HUES6 (cell line): ENCODE data around the gene ESRRA.

Experiments used
- H3K27ac ChIP-seq: 2 replicates; pipeline ENCODE4 v1.7.0; 2013; ENCODE audit warnings: low read depth, mild to moderate bottlenecking, low read length, inconsistent platforms
- H3K27me3 ChIP-seq: 2 replicates; pipeline ENCODE4 v1.6.1; 2013; ENCODE audit warnings: low read length; ENCODE audit not compliant: control insufficient read depth, insufficient read depth
- H3K36me3 ChIP-seq: 2 replicates; pipeline ENCODE4 v1.6.1; 2013; ENCODE audit warnings: low read length; ENCODE audit not compliant: control insufficient read depth, insufficient read depth
- H3K4me1 ChIP-seq: 2 replicates; pipeline ENCODE4 v1.6.1; 2013; ENCODE audit warnings: low read length; ENCODE audit not compliant: control insufficient read depth, insufficient read depth
- H3K4me3 ChIP-seq: 2 replicates; pipeline ENCODE4 v1.5.1; 2013; ENCODE audit warnings: low read depth, low read length
- H3K9ac ChIP-seq: one replicate; pipeline ENCODE4 v1.6.1; 2013; ENCODE audit warnings: mild to moderate bottlenecking, low read length
- H3K9me3 ChIP-seq: 2 replicates; pipeline ENCODE4 v1.6.1; 2013; ENCODE audit warnings: low read depth, low read length; ENCODE audit not compliant: control insufficient read depth, insufficient read depth

Gene ESRRA

DNA sequence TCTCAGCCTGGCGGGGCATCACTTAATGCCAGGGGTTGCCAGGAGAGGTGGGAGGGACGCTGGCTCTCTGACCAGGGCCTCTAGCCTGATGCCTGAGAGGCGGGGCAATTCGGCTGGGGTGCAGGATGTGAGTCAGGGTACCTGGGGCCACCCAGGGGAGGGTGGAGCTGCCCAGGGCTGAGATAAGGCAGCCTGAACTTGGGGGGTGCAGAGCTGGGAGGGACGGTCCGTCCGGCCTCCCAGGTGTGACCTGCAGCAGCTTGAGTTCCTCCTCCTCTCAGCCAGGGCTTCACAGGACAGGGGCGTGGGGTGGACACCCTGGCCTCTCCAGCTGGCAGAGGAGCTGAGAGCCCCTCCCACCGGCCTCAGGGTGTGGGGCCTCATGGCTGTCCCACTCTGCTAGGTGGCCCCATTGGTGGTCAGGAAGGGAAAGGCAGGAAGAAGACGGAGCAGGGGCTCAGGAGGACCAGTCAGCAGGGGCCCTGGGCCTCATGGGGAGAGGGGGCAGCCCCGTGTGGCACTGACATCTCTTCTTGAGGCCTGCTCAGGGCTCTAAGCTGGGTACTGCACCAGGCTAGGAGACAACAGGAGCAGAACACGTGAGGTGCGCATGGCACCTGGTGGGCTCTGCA, 52.7 kb downstream of the ESRRA start:
- no peak overlapping the region for H3K27ac ChIP-seq
- H3K9me3 ChIP-seq, result no peaks in the 10 kb centered on the region
- peak overlapping the region; percentile 18 for H3K9ac ChIP-seq
- H3K36me3 ChIP-seq, result peaks cover 26% of the 10 kb centered on the region
- no peaks in the 10 kb centered on the region for H3K27me3 ChIP-seq
- peaks cover 38% of the 10 kb centered on the region for H3K4me1 ChIP-seq
- peak overlapping the region; percentile 79 for H3K4me3 ChIP-seq

DNA sequence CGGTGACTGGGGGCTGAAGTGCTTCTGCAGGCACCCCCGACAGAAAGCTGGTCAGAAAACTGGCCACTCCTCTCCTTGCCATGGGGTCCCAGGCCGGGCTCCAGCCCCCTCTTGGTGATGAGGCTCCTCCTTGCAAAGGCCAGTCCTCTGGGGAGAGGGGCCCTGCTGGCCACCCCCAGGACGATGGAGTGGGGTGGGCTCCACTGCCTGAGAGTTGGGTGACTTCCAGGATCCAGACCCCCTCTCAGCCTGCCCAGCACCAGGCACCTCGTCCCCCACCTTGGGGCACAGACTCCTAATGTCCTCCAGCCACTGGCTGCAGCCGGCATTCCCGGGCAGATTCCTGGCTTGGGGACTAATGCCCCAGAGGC, 53.2 kb downstream of the ESRRA start:
- H3K36me3 ChIP-seq, result peaks cover 31% of the 10 kb centered on the region
- no peaks in the 10 kb centered on the region for H3K27me3 ChIP-seq
- peak overlapping the region; percentile 34; the same call in 1 of the 2 replicates for H3K27ac ChIP-seq
- H3K4me1 ChIP-seq, result peaks cover 38% of the 10 kb centered on the region
- peak overlapping the region; percentile 18 for H3K9ac ChIP-seq
- H3K9me3 ChIP-seq, result no peaks in the 10 kb centered on the region
- peak overlapping the region; percentile 79 for H3K4me3 ChIP-seq

- Histone ChIP-seq H3K4me1 (peaks cover 38% of the 10 kb centered on the region), H3K27me3 (no peaks in the 10 kb centered on the region), H3K36me3 (peaks cover 37% of the 10 kb centered on the region), H3K27ac (peak within 1 kb of the TSS; percentile 34; the same call in 1 of the 2 replicates), H3K9ac (peak within 1 kb of the TSS; percentile 85), H3K9me3 (no peaks in the 10 kb centered on the region), H3K4me3 (peak within 1 kb of the TSS; percentile 79)
Measured at GRCh38 chr11:64358907-64359711, 53.8 kb downstream of the ESRRA start, which contains the start of gene RPS6KA4. TSS of gene RPS6KA4 (plus strand) at chr11:64359162. CDS start at chr11:64359236, 74 bp downstream.

DNA sequence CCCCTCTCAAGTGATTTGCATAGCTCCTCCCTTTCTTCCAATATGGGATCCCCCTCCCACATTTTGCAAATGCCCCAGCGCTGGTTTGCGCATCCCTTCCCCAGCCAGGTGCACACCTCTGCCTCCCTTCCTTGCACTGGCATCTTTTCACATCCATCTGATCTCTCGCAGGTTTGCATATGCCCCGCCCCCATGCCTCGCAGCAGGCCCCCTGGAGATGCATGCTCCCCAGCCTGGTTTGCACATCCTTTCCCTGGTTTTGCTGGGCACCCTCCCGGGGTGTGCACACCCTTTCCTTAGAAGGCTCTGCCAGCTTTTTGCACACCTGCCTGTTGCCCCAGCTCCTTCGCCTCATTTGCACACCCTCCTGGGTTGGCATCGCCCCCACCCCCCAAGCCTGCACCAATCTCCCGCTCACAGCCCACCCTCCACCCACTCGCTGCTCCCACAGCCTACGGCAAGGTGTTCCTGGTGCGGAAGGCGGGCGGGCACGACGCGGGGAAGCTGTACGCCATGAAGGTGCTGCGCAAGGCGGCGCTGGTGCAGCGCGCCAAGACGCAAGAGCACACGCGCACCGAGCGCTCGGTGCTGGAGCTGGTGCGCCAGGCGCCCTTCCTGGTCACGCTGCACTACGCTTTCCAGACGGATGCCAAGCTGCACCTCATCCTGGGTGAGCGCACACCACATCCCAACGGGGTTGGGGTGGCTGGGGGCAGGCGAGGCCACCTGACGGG, 54.6 kb downstream of the ESRRA start:
- H3K27ac ChIP-seq, result no peak overlapping the region
- H3K4me3 ChIP-seq, result peak overlapping the region; percentile 79
- H3K9me3 ChIP-seq, result no peaks in the 10 kb centered on the region
- no peaks in the 10 kb centered on the region for H3K27me3 ChIP-seq
- H3K4me1 ChIP-seq, result peaks cover 38% of the 10 kb centered on the region
- H3K36me3 ChIP-seq, result peaks cover 42% of the 10 kb centered on the region
- H3K9ac ChIP-seq, result no peak overlapping the region

DNA sequence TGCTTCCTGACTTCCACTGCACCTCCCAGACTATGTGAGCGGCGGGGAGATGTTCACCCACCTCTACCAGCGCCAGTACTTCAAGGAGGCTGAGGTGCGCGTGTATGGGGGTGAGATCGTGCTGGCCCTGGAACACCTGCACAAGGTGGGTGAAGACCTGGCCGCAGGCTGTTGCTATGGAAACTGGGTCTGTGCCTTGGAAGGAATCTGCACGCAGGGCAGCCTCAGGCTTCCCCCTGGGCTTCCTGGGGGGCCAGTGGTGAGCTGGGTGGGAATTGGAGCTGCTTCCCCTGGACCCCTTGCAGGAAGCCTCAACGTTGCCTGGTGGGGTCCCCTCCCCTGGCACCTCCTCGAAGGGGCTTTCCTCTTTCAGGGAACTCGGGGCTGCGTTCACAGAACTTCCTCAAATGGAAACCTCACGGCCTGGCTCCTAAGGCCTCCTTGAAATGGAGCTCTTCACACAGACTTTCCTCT, 55.2 kb downstream of the ESRRA start:
- Histone ChIP-seq H3K27ac (no peak overlapping the region), H3K9me3 (no peaks in the 10 kb centered on the region), H3K36me3 (peaks cover 48% of the 10 kb centered on the region), H3K9ac (no peak overlapping the region), H3K4me3 (peak overlapping the region; percentile 79), H3K4me1 (peaks cover 34% of the 10 kb centered on the region), H3K27me3 (no peaks in the 10 kb centered on the region)

GRCh38 chr11:64361659-64362058, 56.3 kb downstream of the ESRRA start:
- Histone ChIP-seq H3K4me1 (peaks cover 30% of the 10 kb centered on the region), H3K9ac (no peak overlapping the region), H3K4me3 (no peak overlapping the region), H3K9me3 (no peaks in the 10 kb centered on the region), H3K36me3 (peaks cover 57% of the 10 kb centered on the region), H3K27me3 (no peaks in the 10 kb centered on the region), H3K27ac (no peak overlapping the region)

DNA sequence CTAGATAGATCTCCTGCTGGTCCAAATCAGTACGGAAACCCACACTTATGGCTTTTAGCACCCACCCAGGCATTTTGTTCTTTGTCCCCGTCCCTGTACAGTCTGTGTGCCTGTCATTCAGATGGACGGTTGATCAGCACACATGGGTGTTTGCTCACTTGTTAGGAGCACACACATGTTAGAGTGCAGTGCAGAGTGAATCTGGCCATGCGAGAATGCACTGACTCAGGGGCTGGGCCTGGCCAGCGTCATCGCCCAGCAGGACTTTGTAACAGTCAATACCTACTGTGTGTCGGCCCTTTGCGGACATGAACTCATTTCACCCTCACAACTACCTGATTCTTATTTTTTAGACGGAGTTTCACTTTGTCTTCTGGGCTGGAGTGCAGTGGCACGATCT, 57.0 kb downstream of the ESRRA start:
- Histone ChIP-seq H3K27me3 (no peaks in the 10 kb centered on the region), H3K27ac (no peak overlapping the region), H3K4me3 (no peak overlapping the region), H3K4me1 (peaks cover 25% of the 10 kb centered on the region), H3K9me3 (no peaks in the 10 kb centered on the region), H3K36me3 (peaks cover 59% of the 10 kb centered on the region), H3K9ac (no peak overlapping the region)

GRCh38 chr11:64364435-64364834, 59.1 kb downstream of the ESRRA start:
- Histone ChIP-seq H3K4me1 (peaks cover 11% of the 10 kb centered on the region), H3K27me3 (no peaks in the 10 kb centered on the region), H3K27ac (no peak overlapping the region), H3K4me3 (no peak overlapping the region), H3K9me3 (no peaks in the 10 kb centered on the region), H3K9ac (no peak overlapping the region), H3K36me3 (peaks cover 70% of the 10 kb centered on the region)

DNA sequence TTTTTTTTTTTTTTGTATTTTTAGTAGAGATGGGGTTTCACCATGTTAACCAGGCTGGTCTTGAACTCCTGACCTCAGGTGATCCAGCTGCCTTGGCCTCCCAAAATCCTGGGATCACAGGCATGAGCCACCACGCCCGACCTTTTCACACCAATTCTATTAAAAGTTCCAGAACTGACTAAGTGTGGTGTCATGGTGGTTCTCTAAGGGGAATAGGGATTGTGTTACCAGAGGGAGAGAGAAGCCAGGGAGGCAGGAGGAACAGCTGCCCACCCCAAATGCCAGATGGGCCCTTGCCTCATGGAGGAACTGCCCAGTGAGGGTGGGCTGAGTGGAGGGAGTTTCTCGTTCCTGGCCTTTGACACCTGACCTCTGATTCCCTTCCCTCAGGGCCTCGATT, 59.6 kb downstream of the ESRRA start:
- Histone ChIP-seq H3K4me1 (peaks cover 7% of the 10 kb centered on the region), H3K27ac (no peak overlapping the region), H3K4me3 (no peak overlapping the region), H3K9ac (no peak overlapping the region), H3K27me3 (no peaks in the 10 kb centered on the region), H3K36me3 (peaks cover 74% of the 10 kb centered on the region), H3K9me3 (no peaks in the 10 kb centered on the region)
